Trophoblast cell (in vitro differentiated cells and primary cell): Measurements from ENCODE around the gene CSF3R.
A peak's percentile ranks its signal among the peaks of the same experiment; 100 is the strongest.

Experiments used
- DNase-seq, 2 donors: peaks; one replicate each; pipeline ENCODE4 v3.0.0-alpha.2; 2016
- H2AFZ ChIP-seq: 2 replicates; pipeline ENCODE4 v1.6.1; 2013; ENCODE audit warnings: low read length, moderate library complexity, mild to moderate bottlenecking; ENCODE audit not compliant: insufficient read depth, poor library complexity
- H2AK5ac ChIP-seq: 2 replicates; pipeline ENCODE4 v1.6.1; 2013; ENCODE audit warnings: mild to moderate bottlenecking, low read length
- H2BK120ac ChIP-seq: 2 replicates; pipeline ENCODE4 v1.6.1; 2013; ENCODE audit warnings: low read length, mild to moderate bottlenecking, moderate library complexity; ENCODE audit not compliant: insufficient read depth, poor library complexity
- H2BK12ac ChIP-seq: 2 replicates; pipeline ENCODE4 v1.6.1; 2013; ENCODE audit warnings: mild to moderate bottlenecking, low read length, moderate library complexity
- H2BK5ac ChIP-seq: 2 replicates; pipeline ENCODE4 v1.6.1; 2013; ENCODE audit warnings: low read length, low read depth, moderate library complexity, mild to moderate bottlenecking; ENCODE audit not compliant: poor library complexity
- H3K14ac ChIP-seq: 2 replicates; pipeline ENCODE4 v1.6.1; 2013; ENCODE audit warnings: mild to moderate bottlenecking, low read length
- H3K18ac ChIP-seq: 2 replicates; pipeline ENCODE4 v1.6.1; 2013; ENCODE audit warnings: mild to moderate bottlenecking, low read length
- H3K23ac ChIP-seq: 2 replicates; pipeline ENCODE4 v1.6.1; 2013; ENCODE audit warnings: low read length
- H3K27ac ChIP-seq: 2 replicates; pipeline ENCODE4 v1.5.1; 2013; ENCODE audit warnings: low read depth, mild to moderate bottlenecking, inconsistent platforms, low read length, moderate library complexity
- H3K27me3 ChIP-seq: 2 replicates; pipeline ENCODE4 v1.6.1; 2013; ENCODE audit warnings: inconsistent platforms, mild to moderate bottlenecking, low read length, moderate library complexity; ENCODE audit not compliant: insufficient read depth
- H3K36me3 ChIP-seq, 2 experiments: 1 replicate in 1 of 2; 2 replicates in 1 of 2; pipeline ENCODE4 v1.6.1; 2013; ENCODE audit warnings: low read length in 2 of 2, mild to moderate bottlenecking in 2 of 2, moderate library complexity in 1 of 2; ENCODE audit not compliant: insufficient read depth in 2 of 2, control insufficient read depth in 1 of 2
- H3K4ac ChIP-seq: 2 replicates; pipeline ENCODE4 v1.6.1; 2013; ENCODE audit warnings: low read depth, mild to moderate bottlenecking, low read length, moderate library complexity
- H3K4me1 ChIP-seq, 2 experiments: 1 replicate in 1 of 2; 2 replicates in 1 of 2; pipeline ENCODE4 v1.6.1; 2013; ENCODE audit warnings: low read length in 2 of 2, mild to moderate bottlenecking in 2 of 2, moderate library complexity in 1 of 2; ENCODE audit not compliant: insufficient read depth in 2 of 2, control insufficient read depth in 1 of 2
- H3K4me2 ChIP-seq: 2 replicates; pipeline ENCODE4 v1.6.1; 2013; ENCODE audit warnings: inconsistent platforms, mild to moderate bottlenecking, low read length, moderate library complexity
- H3K4me3 ChIP-seq: 2 replicates; pipeline ENCODE4 v1.5.1; 2013; ENCODE audit warnings: mild to moderate bottlenecking, low read depth, low read length, inconsistent platforms
- H3K79me1 ChIP-seq: one replicate; pipeline ENCODE4 v1.6.1; 2013; ENCODE audit warnings: low read length
- H3K79me2 ChIP-seq: 2 replicates; pipeline ENCODE4 v1.6.1; 2013; ENCODE audit warnings: low read length, mild to moderate bottlenecking; ENCODE audit not compliant: control insufficient read depth, insufficient read depth, poor library complexity
- H3K9ac ChIP-seq: 2 replicates; pipeline ENCODE4 v1.6.1; 2013; ENCODE audit warnings: mild to moderate bottlenecking, low read length
- H3K9me3 ChIP-seq: 2 replicates; pipeline ENCODE4 v1.6.1; 2013; ENCODE audit warnings: low read depth, mild to moderate bottlenecking, control low read depth, inconsistent platforms, low read length; ENCODE audit not compliant: insufficient read depth
- H4K12ac ChIP-seq: 2 replicates; pipeline ENCODE4 v1.6.1; 2013; ENCODE audit warnings: low read depth, mild to moderate bottlenecking, low read length, moderate library complexity
- H4K8ac ChIP-seq: 2 replicates; pipeline ENCODE4 v1.6.1; 2013; ENCODE audit warnings: low read depth, mild to moderate bottlenecking, low read length, moderate library complexity
- H4K91ac ChIP-seq: one replicate; pipeline ENCODE4 v1.6.1; 2013; ENCODE audit warnings: low read depth, mild to moderate bottlenecking, low read length, moderate library complexity
- WGBS: extraction: QIAGEN DNeasy Blood & Tissue Kit; methylation state at CpG from one replicate; pipeline ENCODE4 v1.1.7; 2013; ENCODE audit warnings: missing lambda C conversion rate; ENCODE audit not compliant: insufficient read length, insufficient coverage; ENCODE audit errors: extremely low coverage; 5-methylcytosine and 5-hydroxymethylcytosine counted together

CSF3R gene

GRCh38 chr1:36420409-36420808 lies 62.3 kb downstream of the CSF3R start:
- H3K4ac ChIP-seq = no peak overlapping the region
- no peak overlapping the region for H4K91ac ChIP-seq
- no CpG with 5 or more reads among the region's 5 CpGs for WGBS
- no peak overlapping the region for H3K27ac ChIP-seq
- H3K4me2 ChIP-seq = no peak overlapping the region
- no peak overlapping the region for H3K14ac ChIP-seq
- peaks cover 0 to 3% of the 10 kb centered on the region in 2 experiments for H3K4me1 ChIP-seq
- H2BK5ac ChIP-seq = no peak overlapping the region
- no peak overlapping the region for H4K12ac ChIP-seq
- H2BK120ac ChIP-seq = no peak overlapping the region
- H3K79me2 ChIP-seq = no peaks in the 10 kb centered on the region
- H3K23ac ChIP-seq = no peak overlapping the region
- peaks cover 0 to 5% of the 10 kb centered on the region in 2 experiments for H3K36me3 ChIP-seq
- no peak overlapping the region for H3K4me3 ChIP-seq
- no peak overlapping the region for H3K9ac ChIP-seq
- H2AFZ ChIP-seq = no peak overlapping the region
- H3K9me3 ChIP-seq = no peaks in the 10 kb centered on the region
- H3K18ac ChIP-seq = no peak overlapping the region
- no peak overlapping the region for H4K8ac ChIP-seq
- no peak overlapping the region for H2BK12ac ChIP-seq
- peaks cover 3% of the 10 kb centered on the region for H3K79me1 ChIP-seq
- DNase-seq = no peak
- no peaks in the 10 kb centered on the region for H3K27me3 ChIP-seq
- H2AK5ac ChIP-seq = no peak overlapping the region

GRCh38 chr1:36419569-36419968 lies 63.1 kb downstream of the CSF3R start:
- Histone ChIP-seq H4K12ac (no peak overlapping the region), H3K4me3 (no peak overlapping the region), H2BK5ac (no peak overlapping the region), H3K9me3 (no peaks in the 10 kb centered on the region), H3K23ac (no peak overlapping the region), H2BK120ac (no peak overlapping the region), H3K4me1 (peaks cover 0 to 3% of the 10 kb centered on the region in 2 experiments), H2AFZ (no peak overlapping the region), H3K14ac (no peak overlapping the region), H3K27ac (no peak overlapping the region), H3K79me1 (peaks cover 3% of the 10 kb centered on the region), H3K27me3 (no peaks in the 10 kb centered on the region), H3K18ac (no peak overlapping the region), H3K9ac (no peak overlapping the region), H3K4ac (no peak overlapping the region), H3K4me2 (no peak overlapping the region), H2AK5ac (no peak overlapping the region), H4K8ac (no peak overlapping the region), H3K36me3 (peaks cover 0 to 5% of the 10 kb centered on the region in 2 experiments), H2BK12ac (no peak overlapping the region), H4K91ac (no peak overlapping the region), H3K79me2 (no peaks in the 10 kb centered on the region)
- WGBS = no CpG with 5 or more reads among the region's 4 CpGs
- no peak for DNase-seq

GRCh38 chr1:36419140-36419539 lies 63.6 kb downstream of the CSF3R start:
- Histone ChIP-seq H2BK120ac (no peak overlapping the region), H3K4me3 (no peak overlapping the region), H2BK12ac (no peak overlapping the region), H3K14ac (no peak overlapping the region), H3K23ac (no peak overlapping the region), H2BK5ac (no peak overlapping the region), H3K36me3 (peaks cover 0 to 5% of the 10 kb centered on the region in 2 experiments), H3K79me1 (peaks cover 3% of the 10 kb centered on the region), H3K18ac (no peak overlapping the region), H3K4me1 (peaks cover 0 to 3% of the 10 kb centered on the region in 2 experiments), H3K4me2 (no peak overlapping the region), H3K4ac (no peak overlapping the region), H3K27ac (no peak overlapping the region), H4K12ac (no peak overlapping the region), H3K9me3 (no peaks in the 10 kb centered on the region), H4K8ac (no peak overlapping the region), H3K79me2 (no peaks in the 10 kb centered on the region), H3K27me3 (no peaks in the 10 kb centered on the region), H2AK5ac (no peak overlapping the region), H3K9ac (no peak overlapping the region), H2AFZ (no peak overlapping the region), H4K91ac (no peak overlapping the region)
- no peak for DNase-seq
- WGBS = no CpG with 5 or more reads among the region's 3 CpGs

DNA sequence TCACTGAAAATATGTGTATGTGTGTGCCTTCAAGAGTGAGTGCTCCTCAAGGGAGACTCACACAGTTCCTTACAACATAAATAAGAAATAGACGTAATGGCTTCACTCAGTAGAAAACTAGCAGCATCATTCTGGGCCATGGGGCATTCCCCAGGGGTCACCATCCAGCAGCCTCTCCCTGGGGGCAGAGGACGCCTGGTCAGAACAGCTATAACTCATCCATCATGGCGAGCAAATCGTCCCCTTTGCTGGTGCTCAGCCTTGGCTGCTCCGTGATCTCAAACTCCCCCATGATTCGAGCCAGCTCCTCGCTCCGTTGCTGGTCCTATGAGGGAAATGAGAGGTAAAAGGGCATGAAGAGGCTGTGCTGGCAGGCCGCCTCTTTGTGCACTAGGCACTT lies 64.8 kb downstream of the CSF3R start:
- H3K79me1 ChIP-seq = peaks cover 3% of the 10 kb centered on the region
- H2AFZ ChIP-seq = no peak overlapping the region
- no peak overlapping the region for H3K4me3 ChIP-seq
- no peak for DNase-seq
- no peak overlapping the region for H2BK120ac ChIP-seq
- no peaks in the 10 kb centered on the region for H3K79me2 ChIP-seq
- H4K91ac ChIP-seq = no peak overlapping the region
- no peak overlapping the region for H3K4ac ChIP-seq
- H3K4me1 ChIP-seq = peaks cover 0 to 3% of the 10 kb centered on the region in 2 experiments
- H3K9me3 ChIP-seq = peaks cover 2% of the 10 kb centered on the region
- no peak overlapping the region for H4K12ac ChIP-seq
- H2BK5ac ChIP-seq = no peak overlapping the region
- no peak overlapping the region for H3K27ac ChIP-seq
- WGBS = no CpG with 5 or more reads among the region's 9 CpGs
- no peak overlapping the region for H3K9ac ChIP-seq
- H3K18ac ChIP-seq = no peak overlapping the region
- no peaks in the 10 kb centered on the region for H3K27me3 ChIP-seq
- no peak overlapping the region for H3K4me2 ChIP-seq
- H3K36me3 ChIP-seq = peaks cover 0 to 5% of the 10 kb centered on the region in 2 experiments
- H3K23ac ChIP-seq = no peak overlapping the region
- H2BK12ac ChIP-seq = peak overlapping the region; percentile 59
- H4K8ac ChIP-seq = no peak overlapping the region
- peak overlapping the region; percentile 55 for H2AK5ac ChIP-seq
- no peak overlapping the region for H3K14ac ChIP-seq
